HepG2 (cell line): Measurements from ENCODE around the gene PTPRM. TPM values are rescaled to one million over a fixed set of nuclear protein-coding genes. Genes with fewer than 3 reads are reported as not detected.

ENCODE experiments used
- ATAC-seq: fragments of 200-7000 bp; cut with Tn5 transposase; 3 replicates; pipeline ENCODE4 v1.9.1; 2020; ENCODE audit warnings: mild to moderate bottlenecking, moderate library complexity
- BruUV-seq: library from RNA; stranded (reverse); fragments of 400-500 nt; replicated peaks from 2 replicates; lab custom pipeline; 2021; lab: Mats Ljungman, UMichigan
- CTCF ChIA-PET: fragments of 300-600 bp; formaldehyde crosslinking; extraction: SDS; loops from one replicate; lab custom pipeline; 2021; ENCODE audit warnings: low total read pairs, inconsistent platforms, low intra/inter-chr PET ratio; lab: Yijun Ruan, JAX
- POLR2A ChIA-PET: fragments of 350-600 bp; sonication (Branson Sonifier 250); formaldehyde crosslinking; loops from one replicate; lab custom pipeline; 2020; ENCODE audit warnings: antibody characterized with exemption, inconsistent platforms; lab: Yijun Ruan, JAX
- DNase-seq: peaks from one replicate; pipeline ENCODE4 v3.0.0-alpha.2; 2015; ENCODE audit warnings: low spot score
- FAIRE-seq: peaks from 3 replicates; lab custom pipeline; 2011; peaks lifted over from hg19 to GRCh38; lab: Jason Lieb, UNC
- H2AFZ ChIP-seq: one replicate; pipeline ENCODE4 v1.6.1; 2011; ENCODE audit warnings: low read length, inconsistent platforms
- H3K27ac ChIP-seq: fragments of 300-600 bp; 3 replicates; pipeline ENCODE4 v1.8.0; 2011; ENCODE audit warnings: mixed run types, mild to moderate bottlenecking, mixed read lengths, low read length, inconsistent platforms; ENCODE audit not compliant: insufficient read depth; ENCODE audit errors: extremely low read length
- H3K27me3 ChIP-seq, 2 experiments: fragments of 200-600 bp in 1 of 2; 2 replicates in 1 of 2; 3 replicates in 1 of 2; pipeline versions ENCODE4 v1.6.0 to v1.8.0; 2011; ENCODE audit warnings: low read length in 2 of 2, mild to moderate bottlenecking in 2 of 2, moderate library complexity in 2 of 2, inconsistent platforms in 1 of 2; ENCODE audit not compliant: insufficient read depth in 2 of 2, control insufficient read depth in 1 of 2
- H3K36me3 ChIP-seq, 2 experiments: fragments of 200-600 bp in 1 of 2; replicated peaks in 1 of 2; 2 replicates in 1 of 2; 3 replicates in 1 of 2; pipeline versions ENCODE4 v1.5.1 to v1.8.0; 2011; ENCODE audit warnings: low read length in 2 of 2, inconsistent platforms in 1 of 2; ENCODE audit not compliant: insufficient read depth in 2 of 2, control insufficient read depth in 1 of 2
- H3K4me1 ChIP-seq: 2 replicates; pipeline ENCODE4 v1.5.1; 2012; ENCODE audit warnings: low read length, inconsistent platforms; ENCODE audit not compliant: insufficient read depth
- H3K4me2 ChIP-seq: 2 replicates; pipeline ENCODE4 v1.6.0; 2011; ENCODE audit warnings: low read depth, low read length, inconsistent platforms
- H3K4me3 ChIP-seq, 3 experiments: fragments of 200-600 bp in 1 of 3; sonication (generic), shearing (Covaris generic) in 1 of 3; replicated peaks in 1 of 3; 2 replicates each; pipeline ENCODE4 v1.5.1; 2011 to 2016; ENCODE audit warnings: low read length in 3 of 3, inconsistent platforms in 2 of 3, low read depth in 2 of 3, mild to moderate bottlenecking in 2 of 3, control low read depth in 1 of 3, mixed read lengths in 1 of 3; ENCODE audit not compliant: insufficient read depth in 1 of 3
- H3K79me2 ChIP-seq: one replicate; pipeline ENCODE4 v1.6.1; 2011; ENCODE audit warnings: low read length, inconsistent platforms; ENCODE audit not compliant: insufficient read depth
- H3K9ac ChIP-seq: 2 replicates; pipeline ENCODE4 v1.6.0; 2011; ENCODE audit warnings: mild to moderate bottlenecking, low read depth, low read length, inconsistent platforms; ENCODE audit not compliant: insufficient read depth
- H3K9me3 ChIP-seq: 2 replicates; pipeline ENCODE4 v1.5.1; 2012; ENCODE audit warnings: mild to moderate bottlenecking, low read length
- H4K20me1 ChIP-seq: 2 replicates; pipeline ENCODE4 v1.6.0; 2011; ENCODE audit warnings: inconsistent platforms, mild to moderate bottlenecking, low read length, moderate library complexity; ENCODE audit not compliant: insufficient read depth
- ARID2 ChIP-seq: sonication (generic); formaldehyde crosslinking; IDR thresholded peaks from 2 replicates; pipeline ENCODE4 v1.8.1; 2022; ENCODE audit warnings: mild to moderate bottlenecking, missing genetic modification reagents, borderline replicate concordance
- CAMTA2 ChIP-seq: sonication (generic); formaldehyde crosslinking; IDR thresholded peaks from 2 replicates; pipeline ENCODE4 v1.4.0; 2020; ENCODE audit warnings: mild to moderate bottlenecking, missing genetic modification reagents, borderline replicate concordance
- CSRNP2 ChIP-seq: sonication (generic); formaldehyde crosslinking; conservative IDR thresholded peaks from 2 replicates; pipeline ENCODE4 v1.8.0; 2022; ENCODE audit warnings: low read depth, missing genetic modification reagents
- HINFP ChIP-seq: sonication (generic); formaldehyde crosslinking; IDR thresholded peaks from 2 replicates; pipeline ENCODE4 v1.4.0; 2020; ENCODE audit warnings: low read depth, mild to moderate bottlenecking, missing genetic modification reagents
- NBN ChIP-seq: fragments of 450-650 bp; conservative IDR thresholded peaks from 2 replicates; pipeline ENCODE4 v1.6.1; 2017
- NFIB ChIP-seq: sonication (generic); formaldehyde crosslinking; IDR thresholded peaks from 2 replicates; pipeline ENCODE4 v1.9.0; 2021; ENCODE audit warnings: missing genetic modification reagents, mild to moderate bottlenecking, borderline replicate concordance
- NR2F2 ChIP-seq: IDR thresholded peaks from 2 replicates; pipeline ENCODE4 v1.6.1; 2012; ENCODE audit warnings: low read depth, inconsistent platforms, borderline replicate concordance
- PBX3 ChIP-seq: sonication (generic); formaldehyde crosslinking; IDR thresholded peaks from 2 replicates; pipeline ENCODE4 v1.8.1; 2023; ENCODE audit warnings: missing genetic modification reagents, inconsistent platforms, borderline replicate concordance
- PRDM15 ChIP-seq: sonication (generic); formaldehyde crosslinking; IDR thresholded peaks from 2 replicates; pipeline ENCODE4 v1.4.0; 2020; ENCODE audit warnings: missing genetic modification reagents
- SMAD9 ChIP-seq: sonication (generic); formaldehyde crosslinking; IDR thresholded peaks from 2 replicates; pipeline ENCODE4 v1.5.1; 2020; ENCODE audit warnings: mild to moderate bottlenecking, missing genetic modification reagents
- SNAPC5 ChIP-seq: sonication (generic); formaldehyde crosslinking; IDR thresholded peaks from 2 replicates; pipeline ENCODE4 v1.8.1; 2023; ENCODE audit warnings: mild to moderate bottlenecking, missing genetic modification reagents, borderline replicate concordance
- SSRP1 ChIP-seq: IDR thresholded peaks from 2 replicates; pipeline ENCODE4 v1.6.1; 2016; ENCODE audit warnings: control low read depth
- SUZ12 ChIP-seq: fragments of 150-350 bp; IDR thresholded peaks from 2 replicates; pipeline ENCODE4 v1.6.1; 2014; ENCODE audit warnings: low read depth, low read length
- ZNF235 ChIP-seq: sonication (generic); formaldehyde crosslinking; IDR thresholded peaks from 2 replicates; pipeline ENCODE4 v1.8.1; 2023; ENCODE audit warnings: mild to moderate bottlenecking, missing genetic modification reagents, borderline replicate concordance
- ZNF737 ChIP-seq: sonication (generic); formaldehyde crosslinking; IDR thresholded peaks from 2 replicates; pipeline ENCODE4 v1.5.0; 2020; ENCODE audit warnings: missing genetic modification reagents, mild to moderate bottlenecking, borderline replicate concordance
- ZSCAN9 ChIP-seq: IDR thresholded peaks from 2 replicates; pipeline ENCODE4 v1.6.1; 2016; ENCODE audit warnings: borderline replicate concordance
- WGBS: methylation state at CpG from one replicate; pipeline ENCODE4 v1.1.6; 2017; ENCODE audit warnings: low lambda C conversion rate; 5-methylcytosine and 5-hydroxymethylcytosine counted together
- in situ Hi-C: cut with HindIII; loops from 2 replicates; pipeline ENCODE4 v1.10.0; 2017; ENCODE audit warnings: low pct_unique_long_range_greater_than_20kb; ENCODE audit not compliant: extremely low pct_ligation_motif_present
- intact Hi-C: fragments of 100-400 bp; cut with micrococcal nuclease; formaldehyde crosslinking; loops from one replicate; pipeline ENCODE4 v1.10.0; 2022; ENCODE audit not compliant: unreplicated experiment
- polyA plus RNA-seq, 8 experiments: library from polyadenylated mRNA; depleted of rRNA in 3 of 8; stranded (reverse) in 7 of 8; unstranded in 1 of 8; fragments of >200 nt; fragmentation: Illumina TruSeq in 4 of 8; extraction: Trizol in 4 of 8; gene quantifications; 2 replicates each; pipeline versions ENCODE4 v1.2.1 to v1.2.3, GENCODE V29; 2011 to 2016; ENCODE audit warnings: low read depth in 4 of 8, missing spikeins in 1 of 8, mixed read lengths in 1 of 8; ENCODE audit not compliant: insufficient read depth in 1 of 8
- total RNA-seq, 5 experiments: library from RNA; depleted of rRNA; stranded (reverse); fragments of >200 nt; fragmentation: Illumina TruSeq; extraction: Trizol; gene quantifications; 2 replicates each; pipeline ENCODE4 v1.2.3, GENCODE V29; 2016; ENCODE audit warnings: low read depth in 1 of 5

The PTPRM gene
- total and polyA plus RNA-seq, 2 of the 13 experiments (the other 11 are each of a cell fraction or from before 2014, with no cell fraction given), result 12.6 to 108 TPM

GRCh38 chr18:8303151-8303755 lies 736.1 kb downstream of the PTPRM start:
- 89% methylated on average over 6 of the region's 7 CpGs for WGBS
- H3K9ac ChIP-seq, result no peak overlapping the region
- H3K27ac ChIP-seq, result no peak overlapping the region
- no peaks in the 10 kb centered on the region for H3K9me3 ChIP-seq
- no peak for FAIRE-seq
- H4K20me1 ChIP-seq, result no peaks in the 10 kb centered on the region
- no peaks in the 10 kb centered on the region for H3K27me3 ChIP-seq
- H3K4me3 ChIP-seq, result no peak overlapping the region
- intact Hi-C loops, result no loop called here
- H3K79me2 ChIP-seq, result no peaks in the 10 kb centered on the region
- POLR2A ChIA-PET, result no interaction called here
- no peak for TF ChIP-seq CSRNP2 (CRISPR knock-in tag)
- TF ChIP-seq ZSCAN9 (CRISPR knock-in tag), result no peak
- no peak for TF ChIP-seq PRDM15 (CRISPR knock-in tag)
- no peak for TF ChIP-seq SMAD9 (CRISPR knock-in tag)
- TF ChIP-seq SNAPC5, result no peak
- TF ChIP-seq CAMTA2 (CRISPR knock-in tag), result no peak
- no peak for TF ChIP-seq NFIB (CRISPR knock-in tag)
- no peak for TF ChIP-seq ZNF737 (CRISPR knock-in tag)
- no peak for TF ChIP-seq HINFP (CRISPR knock-in tag)
- TF ChIP-seq ARID2 (CRISPR knock-in tag), result no peak
- no peak for TF ChIP-seq SSRP1 (CRISPR knock-in tag)
- no peak for TF ChIP-seq SUZ12
- TF ChIP-seq PBX3 (CRISPR knock-in tag), result no peak
- no peak for TF ChIP-seq NBN
- TF ChIP-seq NR2F2, result no peak
- no peak for TF ChIP-seq ZNF235
- H2AFZ ChIP-seq, result no peak overlapping the region
- in situ Hi-C loops, result no loop called here
- no peak for DNase-seq
- no peak overlapping the region for H3K4me2 ChIP-seq
- CTCF ChIA-PET, result no interaction called here
- no TSS peak for BruUV-seq
- ATAC-seq, result no peak
- peaks cover 14% of the 10 kb centered on the region for H3K4me1 ChIP-seq
- peaks cover 0 to under 1% of the 10 kb centered on the region in 2 experiments; a peak in 1 of 5 replicates for H3K36me3 ChIP-seq
